ENCODE measurements around the gene C12orf60.

DNA sequence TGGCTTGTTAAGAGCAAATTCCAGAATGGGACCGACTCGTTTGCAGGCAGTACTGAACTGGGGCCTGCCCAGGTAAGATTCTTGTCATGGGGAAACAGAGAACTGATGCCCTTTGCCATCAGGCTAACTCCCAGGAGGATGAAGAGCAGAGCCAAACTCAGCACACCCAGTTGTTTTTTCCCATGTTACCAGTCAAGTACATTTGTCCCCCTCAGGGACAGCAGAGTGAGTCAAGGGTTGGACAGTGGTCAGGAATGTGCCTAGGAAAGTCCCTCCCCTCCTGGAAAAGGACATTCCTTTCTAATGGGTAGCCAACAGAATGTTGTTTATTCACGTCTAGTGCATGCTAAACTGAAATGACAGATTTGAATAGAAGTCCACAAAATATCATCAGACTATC is 38.3 kb downstream of the C12orf60 start:
- TF ChIP-seq, protein P1, sequence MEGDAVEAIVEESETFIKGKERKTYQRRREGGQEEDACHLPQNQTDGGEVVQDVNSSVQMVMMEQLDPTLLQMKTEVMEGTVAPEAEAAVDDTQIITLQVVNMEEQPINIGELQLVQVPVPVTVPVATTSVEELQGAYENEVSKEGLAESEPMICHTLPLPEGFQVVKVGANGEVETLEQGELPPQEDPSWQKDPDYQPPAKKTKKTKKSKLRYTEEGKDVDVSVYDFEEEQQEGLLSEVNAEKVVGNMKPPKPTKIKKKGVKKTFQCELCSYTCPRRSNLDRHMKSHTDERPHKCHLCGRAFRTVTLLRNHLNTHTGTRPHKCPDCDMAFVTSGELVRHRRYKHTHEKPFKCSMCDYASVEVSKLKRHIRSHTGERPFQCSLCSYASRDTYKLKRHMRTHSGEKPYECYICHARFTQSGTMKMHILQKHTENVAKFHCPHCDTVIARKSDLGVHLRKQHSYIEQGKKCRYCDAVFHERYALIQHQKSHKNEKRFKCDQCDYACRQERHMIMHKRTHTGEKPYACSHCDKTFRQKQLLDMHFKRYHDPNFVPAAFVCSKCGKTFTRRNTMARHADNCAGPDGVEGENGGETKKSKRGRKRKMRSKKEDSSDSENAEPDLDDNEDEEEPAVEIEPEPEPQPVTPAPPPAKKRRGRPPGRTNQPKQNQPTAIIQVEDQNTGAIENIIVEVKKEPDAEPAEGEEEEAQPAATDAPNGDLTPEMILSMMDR (IDR thresholded peaks at IDR 0.05 in 2 of 3, conservative IDR thresholded peaks at IDR 0.05 in 1 of 3; ENCODE audit: borderline replicate concordance in 1 of 3, insufficient read depth in 1 of 3, low read depth in 2 of 3, low read length in 2 of 3): no peak
- TF ChIP-seq EZH2 (IDR thresholded peaks at IDR 0.05): no peak
